Measurements from ENCODE around the gene TAB2. TPM values are rescaled to one million over a fixed set of nuclear protein-coding genes. Genes with fewer than 3 reads are reported as not detected.

The TAB2 gene
- total RNA-seq, 1 donor from 2014 or later: 20.5 TPM

- TF ChIP-seq, protein P1, sequence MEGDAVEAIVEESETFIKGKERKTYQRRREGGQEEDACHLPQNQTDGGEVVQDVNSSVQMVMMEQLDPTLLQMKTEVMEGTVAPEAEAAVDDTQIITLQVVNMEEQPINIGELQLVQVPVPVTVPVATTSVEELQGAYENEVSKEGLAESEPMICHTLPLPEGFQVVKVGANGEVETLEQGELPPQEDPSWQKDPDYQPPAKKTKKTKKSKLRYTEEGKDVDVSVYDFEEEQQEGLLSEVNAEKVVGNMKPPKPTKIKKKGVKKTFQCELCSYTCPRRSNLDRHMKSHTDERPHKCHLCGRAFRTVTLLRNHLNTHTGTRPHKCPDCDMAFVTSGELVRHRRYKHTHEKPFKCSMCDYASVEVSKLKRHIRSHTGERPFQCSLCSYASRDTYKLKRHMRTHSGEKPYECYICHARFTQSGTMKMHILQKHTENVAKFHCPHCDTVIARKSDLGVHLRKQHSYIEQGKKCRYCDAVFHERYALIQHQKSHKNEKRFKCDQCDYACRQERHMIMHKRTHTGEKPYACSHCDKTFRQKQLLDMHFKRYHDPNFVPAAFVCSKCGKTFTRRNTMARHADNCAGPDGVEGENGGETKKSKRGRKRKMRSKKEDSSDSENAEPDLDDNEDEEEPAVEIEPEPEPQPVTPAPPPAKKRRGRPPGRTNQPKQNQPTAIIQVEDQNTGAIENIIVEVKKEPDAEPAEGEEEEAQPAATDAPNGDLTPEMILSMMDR (IDR thresholded peaks at IDR 0.05; ENCODE audit: insufficient read depth, low read length, severe bottlenecking): no peak
- no peaks in the 10 kb centered on the region for H3K27me3 ChIP-seq (ENCODE audit: control insufficient read depth, insufficient read depth, low read length)
- no peak for FAIRE-seq
Observed at GRCh38 chr6:149436647-149437046, 119.1 kb downstream of the TAB2 start.

DNA sequence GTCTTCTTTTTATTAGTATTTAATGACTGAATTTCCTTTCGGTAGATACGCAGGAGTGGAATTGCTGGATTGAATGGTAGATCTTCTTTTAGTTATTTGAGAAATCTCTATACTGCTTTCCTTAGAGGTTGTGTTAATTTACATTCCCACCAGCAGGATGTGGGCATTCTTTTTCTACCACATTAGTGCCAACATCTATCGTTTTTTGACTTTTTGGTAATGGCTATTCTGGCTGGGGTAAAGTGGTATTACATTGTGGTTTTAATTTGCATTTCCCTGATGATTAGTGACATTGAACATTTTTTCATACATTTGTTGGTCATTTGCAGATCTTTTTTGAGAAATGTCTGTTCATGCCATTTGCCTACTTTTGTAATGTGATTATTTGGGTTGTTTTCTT, 119.7 kb downstream of the TAB2 start:
- no peak for FAIRE-seq
- Histone ChIP-seq H3K36me3 (ENCODE audit: control insufficient read depth, insufficient read depth, low read length) (no peaks in the 10 kb centered on the region), H3K27me3 (ENCODE audit: control insufficient read depth, insufficient read depth, low read length) (no peaks in the 10 kb centered on the region), H3K4me3 (ENCODE audit: low read depth, low read length) (no peak overlapping the region)
- no peak for DNase-seq (ENCODE audit: low read depth)
- TF ChIP-seq, protein P1 (IDR thresholded peaks at IDR 0.05; ENCODE audit: insufficient read depth, low read length, severe bottlenecking): no peak

More at GRCh38 chr6:149436647-149437046, 119.1 kb downstream of the TAB2 start:
- Histone ChIP-seq H3K4me3 (ENCODE audit: low read depth, low read length) (no peak overlapping the region), H3K36me3 (ENCODE audit: control insufficient read depth, insufficient read depth, low read length) (no peaks in the 10 kb centered on the region)
- DNase-seq (ENCODE audit: low read depth): no peak

DNA sequence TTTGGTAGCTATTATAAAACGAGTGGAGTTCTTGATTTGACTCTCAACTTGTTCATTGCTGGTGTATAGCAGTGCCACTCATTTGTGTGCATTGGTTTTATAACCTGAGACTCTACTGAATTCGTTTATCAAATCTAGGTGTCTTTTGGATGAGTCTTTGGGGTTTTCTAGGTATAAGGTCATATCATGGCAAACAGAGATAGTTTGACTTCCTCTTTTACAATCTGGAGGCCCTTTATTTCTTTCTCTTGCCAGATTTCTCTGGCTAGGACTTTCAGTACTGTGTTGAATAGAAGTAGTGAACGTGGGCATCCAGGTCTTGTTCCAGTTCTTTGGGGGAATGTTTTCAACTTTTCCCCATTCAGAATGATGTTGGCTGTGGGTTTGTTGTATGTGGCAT, 121.3 kb downstream of the TAB2 start:
- DNase-seq (ENCODE audit: low read depth) (no peak), FAIRE-seq (no peak)
- H3K4me3 ChIP-seq (ENCODE audit: low read depth, low read length): no peak overlapping the region
- TF ChIP-seq, protein P1 (IDR thresholded peaks at IDR 0.05; ENCODE audit: insufficient read depth, low read length, severe bottlenecking): no peak
- no peaks in the 10 kb centered on the region for H3K27me3 ChIP-seq (ENCODE audit: control insufficient read depth, insufficient read depth, low read length)
- no peaks in the 10 kb centered on the region for H3K36me3 ChIP-seq (ENCODE audit: control insufficient read depth, insufficient read depth, low read length)

DNA sequence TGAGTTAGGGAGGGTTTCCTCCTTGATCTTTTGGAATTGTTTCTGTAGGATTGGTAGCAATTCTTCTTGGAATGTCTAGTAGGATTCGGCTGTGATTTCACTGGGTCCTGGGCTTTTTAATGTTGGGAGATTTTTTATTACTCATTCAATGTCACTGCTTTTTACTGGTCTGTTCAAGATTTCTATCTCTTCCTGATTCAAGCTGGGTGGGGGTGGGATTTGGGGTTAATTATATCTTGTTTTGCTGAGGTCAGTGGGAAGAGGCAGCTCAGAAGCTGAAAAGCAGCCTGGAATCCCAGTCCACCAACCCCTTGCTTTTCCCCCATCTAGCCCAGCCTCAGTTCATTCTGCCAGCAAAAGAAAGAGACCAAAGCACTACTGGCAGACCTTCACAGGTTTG, 122.1 kb downstream of the TAB2 start:
- DNase-seq (ENCODE audit: low read depth) (no peak), FAIRE-seq (no peak)
- no peak overlapping the region for H3K4me3 ChIP-seq (ENCODE audit: low read depth, low read length)
- TF ChIP-seq, protein P1 (IDR thresholded peaks at IDR 0.05; ENCODE audit: insufficient read depth, low read length, severe bottlenecking): no peak
- H3K27me3 ChIP-seq (ENCODE audit: control insufficient read depth, insufficient read depth, low read length): no peaks in the 10 kb centered on the region
- H3K36me3 ChIP-seq (ENCODE audit: control insufficient read depth, insufficient read depth, low read length): no peaks in the 10 kb centered on the region

GRCh38 chr6:149440735-149441671, 123.5 kb downstream of the TAB2 start:
- DNase-seq (ENCODE audit: low read depth) (no peak), FAIRE-seq (no peak)
- no peaks in the 10 kb centered on the region for H3K36me3 ChIP-seq (ENCODE audit: control insufficient read depth, insufficient read depth, low read length)
- TF ChIP-seq, protein P1 (IDR thresholded peaks at IDR 0.05; ENCODE audit: insufficient read depth, low read length, severe bottlenecking): no peak
- no peaks in the 10 kb centered on the region for H3K27me3 ChIP-seq (ENCODE audit: control insufficient read depth, insufficient read depth, low read length)
- H3K4me3 ChIP-seq (ENCODE audit: low read depth, low read length): no peak overlapping the region

Data from bronchial epithelial cell (primary cell).